Ovary (tissue), 3 donors: ENCODE results near the gene UBXN6.

Source experiments
- CTCF ChIP-seq, 3 donors: fragments of 450-650 bp in 2 of 3; fragments of 200-600 bp in 1 of 3; IDR thresholded peaks; one replicate each; pipeline versions ENCODE4 v1.5.1 to v1.8.0; 2016 to 2022; ENCODE audit warnings: antibody characterized with exemption in 3 of 3, mild to moderate bottlenecking in 1 of 3
- EP300 ChIP-seq: sonication (generic); formaldehyde crosslinking; IDR thresholded peaks from one replicate; pipeline ENCODE4 v1.6.1; 2017; ENCODE audit warnings: antibody characterized with exemption
- POLR2A ChIP-seq: fragments of 450-650 bp; IDR thresholded peaks from one replicate; pipeline ENCODE4 v1.6.1; 2017; ENCODE audit warnings: antibody characterized with exemption, mild to moderate bottlenecking, moderate library complexity
- donor health status: DM: no; HTN: no; CAD: no.

DNA sequence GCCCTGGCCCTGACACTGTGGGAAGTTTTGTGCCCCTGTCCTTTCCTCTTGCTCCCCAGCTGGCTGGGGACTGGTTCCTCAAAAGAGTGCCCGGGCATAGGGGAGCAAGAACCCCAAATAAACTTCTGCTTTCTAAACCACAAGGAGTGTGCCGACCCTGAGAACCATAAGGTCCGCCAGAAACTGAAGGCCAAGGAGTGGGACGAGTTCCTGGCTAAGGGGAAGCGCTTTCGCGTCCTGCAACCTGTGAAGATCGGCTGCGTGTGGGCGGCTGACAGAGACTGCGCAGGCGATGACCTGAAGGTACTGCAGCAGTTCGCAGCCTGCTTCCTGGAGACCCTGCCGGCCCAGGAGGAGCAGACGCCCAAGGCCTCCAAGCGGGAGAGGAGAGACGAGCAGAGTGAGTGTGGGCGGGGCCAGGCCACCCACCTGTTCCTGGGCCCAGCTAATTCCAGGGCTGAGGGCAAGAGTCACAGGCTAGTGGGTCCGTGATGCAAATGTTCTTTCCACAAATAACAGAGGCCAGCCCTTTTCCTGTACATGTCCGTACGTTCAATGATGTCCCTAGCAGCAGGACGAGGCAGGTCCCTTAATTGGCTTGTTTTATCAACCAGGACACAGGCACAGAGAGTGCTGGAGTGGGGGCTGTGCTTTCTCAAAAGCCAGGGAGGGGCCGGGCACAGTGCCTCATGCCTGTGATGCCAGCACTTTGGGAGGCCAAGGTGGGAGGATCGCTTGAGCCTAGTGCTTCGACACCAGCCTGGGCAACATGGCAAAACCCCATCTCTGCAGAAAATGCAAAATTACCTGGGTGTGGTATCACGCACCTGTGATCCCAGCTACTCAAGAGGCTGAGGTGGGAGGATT, 25.6 kb downstream of the UBXN6 start:
- TF ChIP-seq CTCF (IDR thresholded peaks at IDR 0.05) (no peak), POLR2A (no peak), EP300 (no peak)
